Measurements from ENCODE around the gene RPL38.

DNA sequence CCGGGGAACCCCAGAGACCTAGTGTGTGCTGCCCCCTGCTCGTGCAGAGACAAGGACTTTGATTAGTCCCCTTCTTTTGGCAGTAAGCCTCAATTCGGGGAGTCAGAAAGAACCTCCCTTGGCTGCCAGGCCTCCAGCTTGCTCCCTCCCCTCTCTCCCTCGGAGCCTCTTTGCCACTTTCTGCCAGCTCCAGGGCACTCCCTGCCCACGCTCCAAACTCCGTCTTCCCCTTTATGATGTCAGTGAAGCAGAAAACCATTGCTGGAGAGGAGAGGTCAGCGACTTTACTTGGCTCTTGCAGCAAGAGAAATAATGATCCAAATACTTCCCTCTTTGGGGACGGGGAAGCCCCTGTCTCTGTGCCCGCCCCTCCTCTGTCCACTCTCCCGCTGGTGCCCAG, 38.0 kb downstream of the RPL38 start:
- TF ChIP-seq, protein P1, sequence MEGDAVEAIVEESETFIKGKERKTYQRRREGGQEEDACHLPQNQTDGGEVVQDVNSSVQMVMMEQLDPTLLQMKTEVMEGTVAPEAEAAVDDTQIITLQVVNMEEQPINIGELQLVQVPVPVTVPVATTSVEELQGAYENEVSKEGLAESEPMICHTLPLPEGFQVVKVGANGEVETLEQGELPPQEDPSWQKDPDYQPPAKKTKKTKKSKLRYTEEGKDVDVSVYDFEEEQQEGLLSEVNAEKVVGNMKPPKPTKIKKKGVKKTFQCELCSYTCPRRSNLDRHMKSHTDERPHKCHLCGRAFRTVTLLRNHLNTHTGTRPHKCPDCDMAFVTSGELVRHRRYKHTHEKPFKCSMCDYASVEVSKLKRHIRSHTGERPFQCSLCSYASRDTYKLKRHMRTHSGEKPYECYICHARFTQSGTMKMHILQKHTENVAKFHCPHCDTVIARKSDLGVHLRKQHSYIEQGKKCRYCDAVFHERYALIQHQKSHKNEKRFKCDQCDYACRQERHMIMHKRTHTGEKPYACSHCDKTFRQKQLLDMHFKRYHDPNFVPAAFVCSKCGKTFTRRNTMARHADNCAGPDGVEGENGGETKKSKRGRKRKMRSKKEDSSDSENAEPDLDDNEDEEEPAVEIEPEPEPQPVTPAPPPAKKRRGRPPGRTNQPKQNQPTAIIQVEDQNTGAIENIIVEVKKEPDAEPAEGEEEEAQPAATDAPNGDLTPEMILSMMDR (IDR thresholded peaks at IDR 0.05) = no peak
- TF ChIP-seq ZFX (IDR thresholded peaks at IDR 0.05; ENCODE audit: borderline replicate concordance) = no peak

Measured in 22Rv1 (cell line).